Activated T-helper 17 cell treated with anti-CD3 and anti-CD28 coated beads, Interleukin-2, amount 50 U/mL, for 72 hours (primary cell): ENCODE data around the gene NPAS1. TPM values are rescaled to one million over a fixed set of nuclear protein-coding genes. Genes with fewer than 3 reads are reported as not detected.
"Not testable (repeated sequence)": the region's sequence is repeated elsewhere in the genome, so short reads cannot be mapped to it uniquely, and the experiment has no call there.

Experiments used
- ATAC-seq: fragments of 150-1000 bp; cut with Tn5 transposase; replicated peaks from 2 replicates; pipeline ENCODE4 v1.10.0; 2021; ENCODE audit warnings: mild to moderate bottlenecking, moderate library complexity
- H3K27ac Mint-ChIP-seq: one replicate; pipeline ENCODE4 v1.8.0; 2022; ENCODE audit warnings: mixed read lengths
- H3K27me3 Mint-ChIP-seq: one replicate; pipeline ENCODE4 v1.8.0; 2022; ENCODE audit warnings: mixed read lengths
- H3K36me3 Mint-ChIP-seq: one replicate; pipeline ENCODE4 v1.8.0; 2022; ENCODE audit warnings: low read depth, mild to moderate bottlenecking, mixed read lengths
- H3K4me1 Mint-ChIP-seq: one replicate; pipeline ENCODE4 v1.8.0; 2022; ENCODE audit warnings: mixed read lengths
- H3K4me3 Mint-ChIP-seq: one replicate; pipeline ENCODE4 v1.8.0; 2022; ENCODE audit warnings: mild to moderate bottlenecking, mixed read lengths
- H3K9me3 Mint-ChIP-seq: one replicate; pipeline ENCODE4 v1.8.0; 2022; ENCODE audit warnings: mixed read lengths
- total RNA-seq, 2 donors: library from RNA; stranded (reverse); gene quantifications; one replicate each; pipeline ENCODE4 v1.2.3, GENCODE V29; 2022

NPAS1 gene
- total RNA-seq, 2 donors from 2014 or later, result 0.42 to 0.73 TPM

DNA sequence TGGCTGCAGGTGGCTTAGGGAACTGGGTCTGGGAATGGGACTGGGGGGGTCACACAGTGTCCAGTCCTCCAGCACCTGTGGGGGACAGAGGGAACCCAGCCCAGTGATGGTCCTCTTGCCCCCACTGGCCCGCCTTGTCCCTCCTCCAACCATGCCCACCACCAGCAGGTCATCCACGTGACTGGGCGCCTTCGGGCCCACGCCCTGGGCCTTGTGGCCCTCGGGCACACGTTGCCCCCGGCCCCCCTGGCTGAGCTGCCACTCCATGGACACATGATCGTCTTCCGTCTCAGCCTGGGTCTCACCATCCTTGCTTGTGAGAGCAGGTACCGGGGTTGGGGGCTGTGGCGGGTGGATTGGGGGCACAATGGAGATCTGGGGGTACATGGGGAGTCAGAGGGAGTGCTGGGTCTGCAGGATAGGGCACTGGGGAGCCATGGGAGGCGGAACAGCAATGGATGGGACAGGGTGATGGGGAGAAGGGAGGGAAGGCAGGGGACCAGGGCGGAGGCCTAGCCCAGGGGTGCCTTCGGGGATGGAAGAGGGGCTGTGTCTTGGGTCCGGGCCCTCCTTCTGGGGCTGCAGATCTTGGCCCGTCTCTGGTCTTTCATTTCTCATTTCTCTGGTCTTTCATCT, 19.7 kb downstream of the NPAS1 start:
- Mint-ChIP-seq H3K27me3 (no peaks in the 10 kb centered on the region), H3K4me3 (no peak overlapping the region), H3K36me3 (peaks cover 8% of the 10 kb centered on the region)

DNA sequence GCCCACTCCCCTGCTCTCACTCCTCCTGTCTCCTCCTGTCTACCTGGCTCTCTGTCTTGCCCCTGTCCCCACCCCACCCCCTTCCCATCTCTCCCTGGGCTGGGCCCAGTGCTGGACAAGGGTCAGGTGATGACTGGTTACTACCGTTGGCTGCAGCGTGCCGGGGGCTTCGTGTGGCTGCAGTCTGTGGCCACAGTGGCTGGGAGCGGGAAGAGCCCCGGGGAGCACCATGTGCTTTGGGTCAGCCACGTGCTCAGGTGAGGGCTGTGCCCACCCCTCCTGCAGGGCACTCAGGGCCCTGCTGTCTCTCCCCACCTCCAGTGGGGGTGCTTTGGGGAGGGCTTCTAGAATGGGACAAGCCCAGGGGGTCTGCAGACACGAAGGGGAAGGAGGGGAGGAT, 21.2 kb downstream of the NPAS1 start:
- peaks cover 4% of the 10 kb centered on the region for H3K4me1 Mint-ChIP-seq
- H3K27me3 Mint-ChIP-seq, result no peaks in the 10 kb centered on the region
- peaks cover 1% of the 10 kb centered on the region for H3K36me3 Mint-ChIP-seq
- no peaks in the 10 kb centered on the region for H3K9me3 Mint-ChIP-seq
- H3K4me3 Mint-ChIP-seq, result no peak overlapping the region
- ATAC-seq, result no peak
- peak overlapping the region; percentile 62 for H3K27ac Mint-ChIP-seq

More for the DNA sequence above, 19.7 kb downstream of the NPAS1 start:
- Mint-ChIP-seq H3K27ac (no peak overlapping the region), H3K9me3 (no peaks in the 10 kb centered on the region), H3K4me1 (peaks cover 14% of the 10 kb centered on the region)
- ATAC-seq, result no peak

DNA sequence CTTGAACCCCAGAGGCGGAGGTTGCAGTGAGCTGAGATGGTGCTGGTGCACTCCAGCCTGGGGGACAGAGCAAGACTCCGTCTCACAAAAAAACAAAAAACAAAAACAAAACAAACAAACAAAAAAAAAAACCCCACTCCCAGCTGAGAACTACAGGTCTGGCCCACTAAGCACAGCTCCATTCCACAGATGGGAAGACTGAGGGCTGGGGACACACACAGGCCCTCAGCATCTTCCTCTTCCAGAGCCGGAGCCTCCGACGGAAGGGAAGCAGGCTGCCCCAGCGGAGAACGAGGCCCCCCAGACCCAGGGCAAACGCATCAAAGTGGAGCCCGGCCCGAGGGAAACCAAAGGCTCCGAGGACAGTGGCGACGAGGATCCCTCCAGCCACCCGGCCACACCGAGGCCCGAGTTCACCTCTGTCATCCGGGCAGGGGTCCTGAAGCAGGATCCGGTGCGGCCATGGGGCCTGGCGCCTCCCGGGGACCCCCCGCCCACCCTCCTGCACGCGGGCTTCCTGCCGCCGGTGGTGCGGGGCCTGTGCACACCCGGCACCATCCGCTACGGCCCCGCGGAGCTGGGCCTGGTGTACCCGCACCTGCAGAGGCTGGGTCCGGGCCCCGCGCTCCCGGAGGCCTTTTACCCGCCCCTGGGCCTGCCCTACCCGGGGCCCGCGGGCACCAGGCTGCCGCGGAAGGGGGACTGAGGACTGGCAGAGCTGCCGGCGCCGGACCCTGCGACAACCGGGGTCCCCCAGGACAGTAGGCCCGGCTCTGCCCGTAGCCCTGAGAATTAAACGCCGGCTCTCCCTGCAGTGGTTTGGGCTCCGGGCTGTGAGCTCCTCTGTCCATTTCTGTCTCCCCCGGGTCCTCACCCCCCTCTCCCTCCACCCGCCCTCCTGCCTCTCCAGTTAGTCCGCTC, 25.6 kb downstream of the NPAS1 start:
- Mint-ChIP-seq H3K36me3 (no peaks in the 10 kb centered on the region), H3K27ac (no peak overlapping the region), H3K4me1 (peaks cover 10% of the 10 kb centered on the region), H3K4me3 (no peak overlapping the region), H3K9me3 (no peaks in the 10 kb centered on the region), H3K27me3 (no peaks in the 10 kb centered on the region)
- ATAC-seq, result no peak

DNA sequence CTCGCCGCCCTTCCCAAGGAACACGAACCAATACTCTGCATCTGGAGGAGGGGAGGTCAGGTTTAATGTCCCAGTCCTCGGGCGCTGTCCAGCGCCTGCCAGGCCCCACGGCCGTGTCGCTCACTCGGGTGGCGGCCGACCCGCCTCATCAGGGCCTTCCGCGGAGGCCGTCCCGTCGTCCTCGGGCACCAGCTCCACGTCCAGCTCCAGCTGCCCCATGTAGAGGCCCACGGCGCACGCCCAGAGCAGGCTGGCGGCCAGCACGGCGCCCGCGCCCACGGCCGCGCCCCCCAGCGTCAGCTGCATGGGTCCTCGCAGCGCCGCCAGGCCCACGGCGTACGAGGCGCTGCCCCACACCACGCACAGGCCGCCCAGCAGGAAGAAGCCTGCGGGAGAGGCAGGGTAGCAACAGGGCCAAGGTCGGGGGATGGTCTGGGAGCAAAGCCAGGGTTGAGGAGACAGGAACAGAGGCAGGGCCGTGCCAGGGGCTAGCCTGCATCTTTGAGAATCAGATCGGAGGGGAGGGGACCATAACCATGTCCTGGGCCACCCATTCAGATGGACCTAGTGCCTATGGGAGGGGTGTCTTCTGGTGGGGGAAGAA, 26.3 kb downstream of the NPAS1 start:
- peaks cover 10% of the 10 kb centered on the region for H3K4me1 Mint-ChIP-seq
- H3K4me3 Mint-ChIP-seq, result no peak overlapping the region
- no peaks in the 10 kb centered on the region for H3K27me3 Mint-ChIP-seq
- no peaks in the 10 kb centered on the region for H3K36me3 Mint-ChIP-seq
- H3K27ac Mint-ChIP-seq, result no peak overlapping the region
- no peaks in the 10 kb centered on the region for H3K9me3 Mint-ChIP-seq
- no peak for ATAC-seq

DNA sequence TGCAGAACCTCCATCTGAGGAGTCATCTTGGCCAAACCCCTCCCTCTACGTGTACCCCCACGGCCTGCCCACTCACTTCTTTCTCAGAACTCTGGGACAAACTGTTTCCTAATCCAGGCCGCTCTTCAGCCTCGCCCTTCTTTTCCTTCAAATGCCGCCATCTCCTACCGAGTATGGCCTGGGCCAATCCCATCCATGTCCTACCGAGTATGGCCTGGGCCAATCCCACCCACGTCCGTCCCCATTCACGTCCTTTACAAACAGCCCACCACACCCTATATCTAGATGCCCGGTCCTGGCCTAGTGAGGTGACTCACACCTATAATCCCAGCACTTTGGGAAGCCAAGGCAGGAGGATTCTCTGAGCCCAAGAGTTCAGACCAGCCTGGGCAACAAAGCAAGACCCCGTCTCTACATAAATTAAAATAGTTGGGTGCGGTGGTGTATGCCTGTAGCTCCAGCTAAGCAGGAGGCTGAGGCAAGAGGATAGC, 27.7 kb downstream of the NPAS1 start:
- Mint-ChIP-seq H3K4me1 (peaks cover 10% of the 10 kb centered on the region), H3K4me3 (peak overlapping the region; percentile 82), H3K36me3 (no peaks in the 10 kb centered on the region), H3K27me3 (no peaks in the 10 kb centered on the region), H3K27ac (peak overlapping the region; percentile 65), H3K9me3 (no peaks in the 10 kb centered on the region)
- no peak for ATAC-seq

DNA sequence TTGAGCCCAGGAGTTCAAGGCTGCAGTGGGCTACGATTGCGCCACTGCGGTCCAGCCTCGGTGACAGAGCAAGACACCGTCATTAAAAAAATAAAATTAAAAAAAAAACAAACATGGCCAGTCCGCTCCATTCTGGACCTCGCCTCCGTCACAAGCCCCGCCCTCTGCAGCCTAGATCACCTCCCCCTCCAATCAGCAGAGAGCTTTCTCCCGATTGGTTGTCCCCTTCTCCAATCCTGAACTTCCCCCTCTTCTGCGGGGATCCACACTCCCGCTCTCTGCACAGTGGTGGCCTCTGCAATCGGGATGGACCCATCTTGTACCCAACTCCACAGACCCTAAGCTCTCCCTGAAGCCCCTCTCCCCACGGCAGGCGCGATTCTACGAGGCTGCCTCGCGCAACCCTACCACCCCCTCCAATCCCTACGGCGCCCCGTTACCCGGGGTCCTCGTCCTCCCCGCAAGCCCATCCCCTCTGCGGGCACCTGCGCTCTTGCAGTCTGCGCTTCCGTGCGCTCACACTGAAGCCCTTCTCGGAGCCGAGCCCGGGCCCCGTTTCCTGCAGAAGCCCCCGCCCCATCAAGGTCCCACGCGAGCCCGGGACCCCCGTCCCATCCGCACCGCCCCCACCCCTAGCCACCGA, 28.2 kb downstream of the NPAS1 start:
- Mint-ChIP-seq H3K36me3 (no peaks in the 10 kb centered on the region), H3K4me1 (peaks cover 10% of the 10 kb centered on the region), H3K9me3 (no peaks in the 10 kb centered on the region), H3K27me3 (no peaks in the 10 kb centered on the region), H3K4me3 (peak overlapping the region; percentile 82), H3K27ac (peak overlapping the region; percentile 65)
- ATAC-seq, result peak; percentile 72

DNA sequence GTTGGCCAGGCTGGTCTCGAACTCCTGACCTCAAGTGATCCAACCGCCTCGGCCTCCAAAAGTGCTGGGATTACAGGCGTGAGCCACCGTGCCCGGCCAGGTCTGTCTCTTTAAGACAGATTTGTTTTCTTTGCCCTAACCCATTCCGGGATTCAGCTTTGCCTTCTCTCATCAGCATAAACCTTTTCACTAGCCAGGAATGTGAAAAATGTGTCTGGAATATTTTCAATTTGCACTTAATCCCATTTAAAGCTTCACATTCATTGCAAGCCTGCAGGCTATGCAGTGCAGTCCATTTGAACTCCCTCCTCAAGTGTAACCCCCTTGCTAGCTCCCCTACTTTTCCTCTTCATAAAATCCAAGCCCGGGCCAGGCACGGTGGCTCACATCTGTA, 29.7 kb downstream of the NPAS1 start:
- peak overlapping the region; percentile 65 for H3K27ac Mint-ChIP-seq
- no peaks in the 10 kb centered on the region for H3K9me3 Mint-ChIP-seq
- H3K4me3 Mint-ChIP-seq, result peak overlapping the region; percentile 82
- H3K36me3 Mint-ChIP-seq, result no peaks in the 10 kb centered on the region
- peaks cover 10% of the 10 kb centered on the region for H3K4me1 Mint-ChIP-seq
- ATAC-seq, result no peak
- no peaks in the 10 kb centered on the region for H3K27me3 Mint-ChIP-seq

DNA sequence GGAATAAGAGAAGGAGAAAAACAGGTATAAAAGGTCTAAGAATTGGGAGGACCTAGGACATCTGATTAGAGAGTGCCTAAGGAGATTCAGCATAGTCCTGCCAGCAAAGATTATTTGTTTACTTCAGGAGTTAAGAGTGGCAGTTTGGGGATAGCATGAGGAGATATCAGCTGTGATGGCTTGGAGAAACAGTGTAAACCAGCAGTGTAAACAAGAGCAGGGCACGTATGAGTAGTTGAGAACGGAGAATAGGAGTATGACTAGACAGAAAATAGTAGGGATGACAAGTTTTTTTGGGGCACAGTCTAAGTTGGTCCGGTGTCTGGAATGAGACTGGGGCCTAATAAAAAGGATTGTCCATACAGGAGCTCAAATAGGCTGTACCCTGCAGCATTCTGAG, 30.9 kb downstream of the NPAS1 start:
- not testable (repeated sequence) for H3K4me1 Mint-ChIP-seq, H3K4me3 Mint-ChIP-seq, H3K27me3 Mint-ChIP-seq, H3K9me3 Mint-ChIP-seq, H3K27ac Mint-ChIP-seq, ATAC-seq, H3K36me3 Mint-ChIP-seq

DNA sequence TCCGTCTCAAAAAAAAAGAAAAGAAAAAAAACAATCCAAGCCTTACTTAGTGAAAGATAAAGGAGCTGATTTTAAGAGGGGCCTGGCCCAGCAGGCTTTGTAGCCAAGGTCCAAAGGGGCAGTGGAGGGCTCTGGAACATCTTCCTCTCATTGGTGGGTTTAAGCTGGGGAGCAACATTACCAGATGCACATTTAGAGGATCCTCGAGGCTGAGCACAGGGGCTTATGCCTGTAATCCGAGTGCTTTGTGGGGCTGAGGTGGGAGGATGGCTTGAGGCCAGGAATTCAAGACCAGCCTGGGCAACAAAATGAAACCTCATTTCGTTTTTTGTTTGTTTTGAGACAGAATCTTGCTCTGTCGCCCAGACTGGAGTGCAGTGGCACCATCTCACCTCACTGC, 36.8 kb downstream of the NPAS1 start:
- Mint-ChIP-seq H3K4me3 (no peak overlapping the region), H3K27ac (no peak overlapping the region), H3K27me3 (no peaks in the 10 kb centered on the region), H3K36me3 (no peaks in the 10 kb centered on the region), H3K4me1 (no peaks in the 10 kb centered on the region), H3K9me3 (no peaks in the 10 kb centered on the region)
- no peak for ATAC-seq

DNA sequence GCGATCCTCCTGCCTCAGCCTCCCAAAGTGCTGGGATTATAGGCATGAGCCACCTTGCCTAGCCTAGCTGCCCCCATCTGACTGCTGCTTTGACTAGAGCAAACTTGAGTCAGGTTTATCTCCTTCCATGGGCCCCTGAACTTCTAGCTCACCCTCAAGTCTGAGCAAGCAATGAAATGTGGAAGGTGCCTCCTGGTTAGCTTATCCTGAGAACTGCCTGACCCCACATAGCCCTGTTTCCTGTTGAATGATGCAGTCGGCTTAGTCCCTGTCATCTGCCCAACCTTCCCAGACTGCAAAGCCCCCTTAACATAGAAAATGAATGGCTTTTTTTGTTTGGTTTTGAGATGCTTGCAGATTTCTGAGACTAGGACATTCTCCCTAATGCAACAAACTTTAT, 37.7 kb downstream of the NPAS1 start:
- Mint-ChIP-seq H3K36me3 (no peaks in the 10 kb centered on the region), H3K27me3 (no peaks in the 10 kb centered on the region), H3K9me3 (no peaks in the 10 kb centered on the region), H3K27ac (no peak overlapping the region), H3K4me3 (no peak overlapping the region), H3K4me1 (no peaks in the 10 kb centered on the region)
- ATAC-seq, result no peak

DNA sequence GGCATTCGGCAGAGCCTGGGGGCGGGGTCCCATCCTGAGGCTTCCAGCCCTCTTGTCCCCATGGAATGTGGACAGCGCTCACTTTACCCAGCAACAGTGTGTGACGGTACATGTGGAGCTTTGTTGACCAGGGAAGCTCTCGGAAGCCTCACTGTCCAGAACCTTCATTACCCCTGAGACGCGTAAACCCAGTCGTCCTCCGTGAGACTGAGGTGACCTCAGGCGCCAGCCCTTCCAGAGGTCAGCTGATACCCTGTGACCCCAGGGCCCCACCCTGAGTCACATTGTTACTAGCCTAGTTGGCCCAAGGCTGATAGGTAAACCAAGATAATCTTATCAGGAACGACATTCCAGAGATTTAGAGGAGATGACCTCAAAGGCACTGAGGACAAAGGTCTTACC, 39.0 kb downstream of the NPAS1 start:
- Mint-ChIP-seq H3K4me1 (peaks cover 2% of the 10 kb centered on the region), H3K36me3 (peaks cover 3% of the 10 kb centered on the region), H3K4me3 (no peak overlapping the region), H3K9me3 (no peaks in the 10 kb centered on the region), H3K27me3 (no peaks in the 10 kb centered on the region), H3K27ac (no peak overlapping the region)
- ATAC-seq, result no peak

DNA sequence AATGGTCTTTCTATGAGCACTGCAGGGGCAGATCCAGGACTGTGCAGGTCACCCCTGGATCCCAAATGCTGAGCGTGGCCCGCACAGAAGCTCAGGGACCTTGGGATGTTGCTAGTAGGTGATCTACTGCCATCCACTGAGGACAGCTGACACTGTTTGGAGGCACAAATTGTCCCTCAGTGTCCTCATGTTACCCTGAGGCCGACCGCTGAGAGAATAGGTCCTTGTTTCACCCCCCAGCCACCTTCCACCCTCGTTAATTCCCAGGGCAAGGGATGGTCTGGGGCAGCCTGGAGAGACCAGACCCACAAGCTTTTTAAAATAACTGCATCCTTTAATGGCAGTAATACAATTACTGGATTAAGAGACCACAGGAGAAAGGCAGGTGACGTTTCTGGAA, 44.2 kb downstream of the NPAS1 start:
- Mint-ChIP-seq H3K36me3 (peaks cover 47% of the 10 kb centered on the region), H3K27me3 (no peaks in the 10 kb centered on the region), H3K27ac (no peak overlapping the region), H3K4me3 (no peak overlapping the region), H3K9me3 (no peaks in the 10 kb centered on the region), H3K4me1 (peaks cover 5% of the 10 kb centered on the region)
- ATAC-seq, result no peak

DNA sequence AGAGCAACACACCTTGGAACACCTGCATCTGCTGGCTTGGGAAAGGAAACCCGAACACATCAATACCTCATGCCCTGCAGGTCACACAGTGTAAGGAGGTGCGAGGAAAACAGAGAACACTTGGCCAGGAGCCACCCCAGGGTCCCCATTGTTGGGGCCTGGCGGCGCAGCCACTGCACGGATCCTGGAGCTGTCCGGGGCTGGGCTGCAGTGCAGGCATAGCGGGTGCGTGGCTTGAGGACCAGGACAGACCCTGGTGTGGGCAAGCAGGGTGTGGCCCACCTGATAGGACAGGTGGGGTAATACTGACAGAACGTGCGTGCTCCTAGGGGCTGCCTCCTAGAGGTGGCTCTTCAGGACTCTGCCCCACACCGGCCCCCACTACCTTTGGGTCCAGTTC, 45.6 kb downstream of the NPAS1 start:
- ATAC-seq, result no peak
- Mint-ChIP-seq H3K4me1 (peaks cover 5% of the 10 kb centered on the region), H3K4me3 (no peak overlapping the region), H3K27me3 (no peaks in the 10 kb centered on the region), H3K9me3 (no peaks in the 10 kb centered on the region), H3K27ac (no peak overlapping the region), H3K36me3 (peaks cover 61% of the 10 kb centered on the region)

DNA sequence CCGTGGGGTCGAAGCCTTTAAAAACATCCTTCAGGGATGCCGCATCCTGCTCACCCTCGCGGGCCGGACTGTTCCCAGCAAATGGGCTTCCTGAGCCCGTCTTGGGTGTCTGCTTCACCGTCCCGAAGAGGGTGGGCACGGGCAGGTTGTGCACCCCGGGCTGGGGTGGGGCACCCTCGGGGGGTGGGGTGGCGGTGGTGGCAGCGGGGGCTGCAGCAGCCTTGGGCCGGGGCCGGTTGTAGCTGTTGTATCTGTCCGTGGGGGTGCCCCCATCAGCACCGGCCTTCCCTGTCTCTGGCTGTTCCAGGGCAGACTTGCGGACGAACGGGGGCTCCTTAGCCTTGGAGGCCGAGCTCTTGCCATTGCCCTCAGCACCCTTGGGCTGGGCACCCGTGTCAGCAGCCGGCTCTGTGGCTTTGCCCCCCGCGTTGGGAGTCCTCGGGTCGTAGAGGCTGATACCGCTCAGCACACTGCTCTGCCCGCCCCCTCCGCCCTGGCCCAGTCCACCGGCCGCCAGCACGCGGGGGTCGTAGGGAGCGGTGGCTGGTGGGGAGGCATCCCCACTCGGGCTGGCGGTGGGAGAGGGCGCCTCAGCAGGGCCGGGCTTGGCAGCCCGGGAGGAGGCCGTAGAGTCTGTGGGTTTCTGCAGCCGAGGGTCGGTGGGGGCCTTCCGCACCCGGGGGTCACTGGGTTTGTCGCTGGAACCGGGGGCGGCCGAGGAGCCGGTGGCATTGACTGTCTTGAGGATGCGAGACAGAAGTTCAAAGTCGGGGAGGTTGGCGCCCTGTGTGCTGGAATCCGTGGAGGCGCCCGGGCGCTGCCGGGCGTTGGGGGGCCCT, 47.0 kb downstream of the NPAS1 start:
- no peaks in the 10 kb centered on the region for H3K27me3 Mint-ChIP-seq

More for the DNA sequence above, 47.0 kb downstream of the NPAS1 start:
- H3K36me3 Mint-ChIP-seq, result peaks cover 75% of the 10 kb centered on the region
- ATAC-seq, result no peak
- H3K9me3 Mint-ChIP-seq, result no peaks in the 10 kb centered on the region
- no peak overlapping the region for H3K27ac Mint-ChIP-seq
- peaks cover 5% of the 10 kb centered on the region for H3K4me1 Mint-ChIP-seq
- no peak overlapping the region for H3K4me3 Mint-ChIP-seq
